Measurements from ENCODE around the gene TYK2.
"Not testable (repeated sequence)": the region's sequence is repeated elsewhere in the genome, so short reads cannot be mapped to it uniquely, and the experiment has no call there.

TYK2 gene

GRCh38 chr19:10406191-10406590 is 25.8 kb upstream of the TYK2 start:
- no peak for FAIRE-seq

- no peak for FAIRE-seq
Measured at GRCh38 chr19:10404888-10405820, 24.8 kb upstream of the TYK2 start.

- FAIRE-seq, result peak; percentile 82
Measured at GRCh38 chr19:10403137-10404021, 23.0 kb upstream of the TYK2 start, which contains the start of gene CDC37. TSS of gene CDC37 (minus strand) at chr19:10403542. CDS start at chr19:10403479, 63 bp downstream.

- FAIRE-seq, result no peak
Measured at GRCh38 chr19:10402441-10403038, 22.2 kb upstream of the TYK2 start.

- FAIRE-seq, result no peak
Measured at GRCh38 chr19:10399878-10400277, 19.5 kb upstream of the TYK2 start.

- not testable (repeated sequence) for FAIRE-seq
Measured at GRCh38 chr19:10399340-10399739, 19.0 kb upstream of the TYK2 start.

- no peak for FAIRE-seq
Measured at GRCh38 chr19:10398819-10399218, 18.4 kb upstream of the TYK2 start.

GRCh38 chr19:10395917-10396316 is 15.5 kb upstream of the TYK2 start:
- no peak for FAIRE-seq

- no peak for FAIRE-seq
Measured at GRCh38 chr19:10395436-10395835, 15.1 kb upstream of the TYK2 start.

- no peak for FAIRE-seq
Measured at GRCh38 chr19:10395003-10395402, 14.6 kb upstream of the TYK2 start.

GRCh38 chr19:10393137-10393536 is 12.8 kb upstream of the TYK2 start:
- FAIRE-seq, result no peak

- FAIRE-seq, result peak; percentile 8
Measured at GRCh38 chr19:10392120-10392519, 11.7 kb upstream of the TYK2 start.

GRCh38 chr19:10390652-10391286 is 10.4 kb upstream of the TYK2 start:
- no peak for FAIRE-seq

- FAIRE-seq, result no peak
Measured at GRCh38 chr19:10389863-10390262, 9.5 kb upstream of the TYK2 start.

GRCh38 chr19:10388957-10389356 is 8.6 kb upstream of the TYK2 start:
- peak; percentile 96 for FAIRE-seq

- no peak for FAIRE-seq
Measured at GRCh38 chr19:10384580-10384979, 4.2 kb upstream of the TYK2 start.

GRCh38 chr19:10383223-10383499 is 2.8 kb upstream of the TYK2 start:
- not testable (repeated sequence) for FAIRE-seq

- no peak for FAIRE-seq
Measured at GRCh38 chr19:10379880-10380312, 476 bp downstream of the TYK2 start.

GRCh38 chr19:10378124-10378523 is 2.2 kb downstream of the TYK2 start:
- no peak for FAIRE-seq

- not testable (repeated sequence) for FAIRE-seq
Measured at GRCh38 chr19:10377140-10377640, 3.2 kb downstream of the TYK2 start.

- FAIRE-seq, result no peak
Measured at GRCh38 chr19:10374931-10375330, 5.4 kb downstream of the TYK2 start.

GRCh38 chr19:10372690-10373089 is 7.7 kb downstream of the TYK2 start:
- FAIRE-seq, result no peak
